GM12872 (cell line): ENCODE measurements around the gene FHL3.
A peak's percentile ranks its signal among the peaks of the same experiment; 100 is the strongest.

ENCODE experiments used
- CTCF ChIP-seq: IDR thresholded peaks from 3 replicates; pipeline ENCODE4 v1.5.1; 2011; ENCODE audit warnings: low read depth, mild to moderate bottlenecking, low read length, moderate library complexity; ENCODE audit not compliant: insufficient read depth

FHL3 gene

GRCh38 chr1:37983546-37983945 lies 21.8 kb downstream of the FHL3 start:
- no peak for TF ChIP-seq CTCF

- TF ChIP-seq CTCF: no peak
Measured at GRCh38 chr1:37978541-37978940, 26.8 kb downstream of the FHL3 start.

- TF ChIP-seq CTCF: peak; percentile 57
Measured at GRCh38 chr1:37975083-37975482, 30.2 kb downstream of the FHL3 start.

- no peak for TF ChIP-seq CTCF
Measured at GRCh38 chr1:37974567-37974966, 30.7 kb downstream of the FHL3 start.

GRCh38 chr1:37965301-37965700 lies 40.0 kb downstream of the FHL3 start:
- no peak for TF ChIP-seq CTCF

GRCh38 chr1:37958690-37959089 lies 46.6 kb downstream of the FHL3 start:
- TF ChIP-seq CTCF: no peak

- TF ChIP-seq CTCF: no peak
Measured at GRCh38 chr1:37955685-37956084, 49.6 kb downstream of the FHL3 start.
